ENCODE measurements around the gene DOHH. TPM values are rescaled to one million over a fixed set of nuclear protein-coding genes. Genes with fewer than 3 reads are reported as not detected.

Gene DOHH
- total and polyA plus RNA-seq, 4 donors = 1.4 to 12.0 (median 9.2) TPM

DNA sequence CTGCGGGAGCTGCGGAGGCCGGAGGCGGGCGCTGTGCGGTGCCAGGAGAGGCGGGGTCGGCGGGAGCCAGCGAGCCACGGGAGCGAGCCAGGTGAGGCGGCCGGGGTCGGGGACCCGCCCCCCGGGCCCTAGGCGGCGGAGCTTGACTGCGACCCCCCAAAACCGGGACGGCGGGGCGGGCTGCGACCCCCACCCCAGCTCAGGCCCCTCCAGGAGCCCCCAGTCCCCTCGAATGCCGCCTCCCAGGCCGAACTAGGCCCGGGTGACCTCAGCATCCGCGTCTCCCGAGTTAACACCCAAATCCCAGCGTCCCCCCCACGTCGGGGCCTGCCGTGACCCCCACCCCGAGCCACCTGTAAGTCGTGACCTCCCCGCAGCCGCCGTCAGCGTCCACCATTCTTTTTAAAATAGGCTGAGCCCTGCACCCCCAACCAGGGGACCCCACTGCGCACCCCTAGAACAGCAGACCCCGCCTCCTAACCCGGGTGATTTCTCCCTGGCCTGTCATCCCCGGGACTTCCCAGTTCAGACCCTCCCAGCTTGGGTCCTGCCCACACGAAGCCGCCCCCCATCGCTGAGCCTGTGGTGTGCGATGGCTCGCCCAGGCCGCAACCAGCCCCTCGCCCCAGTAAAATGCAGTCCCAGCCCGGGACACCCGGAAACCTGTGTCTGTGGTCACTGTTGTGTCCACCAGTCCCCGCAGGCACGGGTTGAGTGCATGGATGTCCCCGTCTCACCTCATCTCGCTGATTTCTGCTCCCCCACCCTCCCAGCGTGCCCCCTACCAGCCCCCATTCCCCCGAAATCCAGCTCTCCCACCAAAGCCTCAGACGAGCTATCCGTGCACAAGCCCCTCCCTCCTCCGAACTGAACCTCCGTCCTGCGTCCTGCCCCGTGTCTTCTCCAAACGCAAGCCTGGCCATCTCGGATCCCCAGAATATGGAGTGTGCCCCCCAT, 6.2 kb upstream of the DOHH start:
- peak; percentile 52 for DNase-seq (ENCODE audit: low spot score)
- H3K4me1 ChIP-seq (ENCODE audit: control insufficient read depth in 4 of 4, insufficient read depth in 4 of 4, low read length in 3 of 4) = peaks cover 9 to 55% (median 39%) of the 10 kb centered on the region in 4 donors
- no peaks in the 10 kb centered on the region for H3K9me3 ChIP-seq (ENCODE audit: control insufficient read depth in 4 of 4, low read length in 3 of 4)
- H3K27me3 ChIP-seq (ENCODE audit: control insufficient read depth in 4 of 4, insufficient read depth in 4 of 4, low read length in 3 of 4) = no peaks in the 10 kb centered on the region
- TF ChIP-seq, protein P1, sequence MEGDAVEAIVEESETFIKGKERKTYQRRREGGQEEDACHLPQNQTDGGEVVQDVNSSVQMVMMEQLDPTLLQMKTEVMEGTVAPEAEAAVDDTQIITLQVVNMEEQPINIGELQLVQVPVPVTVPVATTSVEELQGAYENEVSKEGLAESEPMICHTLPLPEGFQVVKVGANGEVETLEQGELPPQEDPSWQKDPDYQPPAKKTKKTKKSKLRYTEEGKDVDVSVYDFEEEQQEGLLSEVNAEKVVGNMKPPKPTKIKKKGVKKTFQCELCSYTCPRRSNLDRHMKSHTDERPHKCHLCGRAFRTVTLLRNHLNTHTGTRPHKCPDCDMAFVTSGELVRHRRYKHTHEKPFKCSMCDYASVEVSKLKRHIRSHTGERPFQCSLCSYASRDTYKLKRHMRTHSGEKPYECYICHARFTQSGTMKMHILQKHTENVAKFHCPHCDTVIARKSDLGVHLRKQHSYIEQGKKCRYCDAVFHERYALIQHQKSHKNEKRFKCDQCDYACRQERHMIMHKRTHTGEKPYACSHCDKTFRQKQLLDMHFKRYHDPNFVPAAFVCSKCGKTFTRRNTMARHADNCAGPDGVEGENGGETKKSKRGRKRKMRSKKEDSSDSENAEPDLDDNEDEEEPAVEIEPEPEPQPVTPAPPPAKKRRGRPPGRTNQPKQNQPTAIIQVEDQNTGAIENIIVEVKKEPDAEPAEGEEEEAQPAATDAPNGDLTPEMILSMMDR (IDR thresholded peaks at IDR 0.05; ENCODE audit: low read depth, low read length, missing input control) = no peak
- TF ChIP-seq RXRA (IDR thresholded peaks at IDR 0.05) = peak in 1 of 2 donors; percentile 4
- peak overlapping the region; percentile 81 to 83 for H3K27ac ChIP-seq (ENCODE audit: low read depth in 1 of 2, low read length in 2 of 2)
- under 1% methylated on average over 69 of the region's 69 CpGs for WGBS
- H3K4me3 ChIP-seq (ENCODE audit: low read depth in 1 of 3, low read length in 3 of 3) = peak overlapping the region; percentile 70 to 90 (median 77)
- no peaks in the 10 kb centered on the region for H3K36me3 ChIP-seq (ENCODE audit: control insufficient read depth in 4 of 4, insufficient read depth in 3 of 4, low read depth in 1 of 4, low read length in 3 of 4)
- H3K9ac ChIP-seq (ENCODE audit: low read depth in 1 of 2, low read length in 2 of 2) = peak overlapping the region; percentile 65 to 80

DNA sequence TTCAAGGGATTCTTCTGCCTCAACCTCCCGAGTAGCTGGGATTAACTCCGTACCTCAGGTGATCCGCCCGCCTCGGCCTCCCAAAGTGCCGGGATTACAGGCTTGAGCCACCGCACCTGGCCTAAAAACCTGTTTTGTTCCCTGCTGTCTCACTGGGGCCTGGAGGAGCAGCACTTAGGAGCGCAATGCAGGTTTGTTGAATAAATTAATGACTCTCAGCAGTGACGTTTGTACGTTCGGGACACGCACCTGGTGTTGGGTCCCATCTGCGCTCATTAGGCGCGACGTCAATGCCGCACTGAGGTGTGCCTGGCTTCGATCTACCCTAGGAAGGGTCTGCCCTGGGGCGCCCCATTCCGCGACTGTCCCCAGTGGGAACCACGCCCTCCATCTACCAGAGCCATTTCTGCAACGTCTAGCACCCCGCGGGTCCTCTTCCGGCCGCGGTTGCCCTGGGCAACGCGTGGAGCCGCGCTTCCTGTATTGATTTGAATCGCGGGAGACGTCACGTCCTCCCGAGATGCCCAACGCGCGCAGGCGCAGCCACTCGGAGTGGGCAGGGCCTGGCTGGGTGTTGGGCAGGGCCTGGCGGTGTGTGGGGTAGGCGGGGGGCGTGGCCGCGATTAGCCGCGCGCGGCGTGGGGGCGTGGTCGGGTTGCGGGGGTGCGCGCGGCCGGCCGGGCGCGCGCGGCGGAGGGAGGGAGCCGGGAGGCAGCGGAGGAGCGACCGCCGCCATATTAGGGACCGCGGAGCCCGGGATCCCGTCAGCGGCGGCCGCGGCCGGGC, 5.3 kb upstream of the DOHH start, which contains the start of gene FZR1:
Gene FZR1 (plus strand): TSS at position 714 of the 786 bp plus-strand sequence. CDS start 16,679 bp downstream, outside the sequence.
- WGBS = under 1% methylated on average over 79 of the region's 79 CpGs
- Histone ChIP-seq H3K27ac (ENCODE audit: low read depth in 1 of 2, low read length in 2 of 2) (peak within 1 kb of the TSS; percentile 82 to 83), H3K4me3 (ENCODE audit: low read depth in 1 of 3, low read length in 3 of 3) (peak within 1 kb of the TSS; percentile 88 to 90 (median 88)), H3K36me3 (ENCODE audit: control insufficient read depth in 4 of 4, insufficient read depth in 3 of 4, low read depth in 1 of 4, low read length in 3 of 4) (no peaks in the 10 kb centered on the region), H3K27me3 (ENCODE audit: control insufficient read depth in 4 of 4, insufficient read depth in 4 of 4, low read length in 3 of 4) (no peaks in the 10 kb centered on the region), H3K4me1 (ENCODE audit: control insufficient read depth in 4 of 4, insufficient read depth in 4 of 4, low read length in 3 of 4) (peaks cover 3 to 50% (median 34%) of the 10 kb centered on the region in 4 donors), H3K9ac (ENCODE audit: low read depth in 1 of 2, low read length in 2 of 2) (peak within 1 kb of the TSS; percentile 65 to 80), H3K9me3 (ENCODE audit: control insufficient read depth in 4 of 4, low read length in 3 of 4) (no peaks in the 10 kb centered on the region)
- peak; percentile 100 for DNase-seq (ENCODE audit: low spot score)
- peak; percentile 76 for TF ChIP-seq YY1 (IDR thresholded peaks at IDR 0.05)
- TF ChIP-seq HNF4A (conservative IDR thresholded peaks at IDR 0.05) = peak; percentile 15 to 34
- peak; percentile 69 for TF ChIP-seq SP1 (IDR thresholded peaks at IDR 0.05)
- TF ChIP-seq RXRA (IDR thresholded peaks at IDR 0.05) = peak in 1 of 2 donors; percentile 32
- TF ChIP-seq, protein P2, sequence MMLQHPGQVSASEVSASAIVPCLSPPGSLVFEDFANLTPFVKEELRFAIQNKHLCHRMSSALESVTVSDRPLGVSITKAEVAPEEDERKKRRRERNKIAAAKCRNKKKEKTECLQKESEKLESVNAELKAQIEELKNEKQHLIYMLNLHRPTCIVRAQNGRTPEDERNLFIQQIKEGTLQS (IDR thresholded peaks at IDR 0.05) = no peak
- TF ChIP-seq, protein P1 (IDR thresholded peaks at IDR 0.05; ENCODE audit: low read depth, low read length, missing input control) = no peak
- TF ChIP-seq GABPA (IDR thresholded peaks at IDR 0.05 in 1 of 2, conservative IDR thresholded peaks at IDR 0.05 in 1 of 2) = peak; percentile 79 to 94

DNA sequence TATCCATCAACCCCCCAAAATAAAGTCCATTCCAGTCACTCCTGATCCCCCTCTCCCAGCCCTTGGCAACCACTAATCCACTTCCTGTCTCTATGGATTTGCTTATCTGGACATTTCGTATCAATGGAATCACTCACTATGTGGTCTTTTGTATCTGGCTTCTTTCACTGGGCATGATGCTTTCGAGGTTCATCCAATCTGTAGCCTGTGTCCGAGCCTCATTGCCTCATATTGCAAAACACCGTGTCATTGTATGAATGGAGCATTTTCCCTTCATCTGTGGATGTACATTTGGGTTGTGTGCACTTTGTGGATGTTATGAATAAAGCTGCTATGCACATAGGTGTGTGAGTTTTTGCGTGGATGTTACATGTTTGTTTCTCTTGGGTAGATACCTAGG, 4.3 kb upstream of the DOHH start:
- Histone ChIP-seq H3K36me3 (ENCODE audit: control insufficient read depth in 4 of 4, insufficient read depth in 3 of 4, low read depth in 1 of 4, low read length in 3 of 4) (no peaks in the 10 kb centered on the region), H3K27me3 (ENCODE audit: control insufficient read depth in 4 of 4, insufficient read depth in 4 of 4, low read length in 3 of 4) (no peaks in the 10 kb centered on the region), H3K4me3 (ENCODE audit: low read depth in 1 of 3, low read length in 3 of 3) (no peak overlapping the region), H3K9me3 (ENCODE audit: control insufficient read depth in 4 of 4, low read length in 3 of 4) (no peaks in the 10 kb centered on the region), H3K27ac (ENCODE audit: low read depth in 1 of 2, low read length in 2 of 2) (no peak overlapping the region), H3K4me1 (ENCODE audit: control insufficient read depth in 4 of 4, insufficient read depth in 4 of 4, low read length in 3 of 4) (peaks cover 3 to 45% (median 32%) of the 10 kb centered on the region in 4 donors), H3K9ac (ENCODE audit: low read depth in 1 of 2, low read length in 2 of 2) (no peak overlapping the region)
- 84% methylated on average over 5 of the region's 5 CpGs for WGBS
- no peak for DNase-seq (ENCODE audit: low spot score)
- TF ChIP-seq TAF1 (conservative IDR thresholded peaks at IDR 0.05) = no peak
- TF ChIP-seq, protein P1 (IDR thresholded peaks at IDR 0.05; ENCODE audit: low read depth, low read length, missing input control) = no peak
- no peak for TF ChIP-seq YY1 (IDR thresholded peaks at IDR 0.05)
- no peak for TF ChIP-seq JUND (IDR thresholded peaks at IDR 0.05)
- TF ChIP-seq GABPA (IDR thresholded peaks at IDR 0.05 in 1 of 2, conservative IDR thresholded peaks at IDR 0.05 in 1 of 2) = no peak
- TF ChIP-seq, protein P3, sequence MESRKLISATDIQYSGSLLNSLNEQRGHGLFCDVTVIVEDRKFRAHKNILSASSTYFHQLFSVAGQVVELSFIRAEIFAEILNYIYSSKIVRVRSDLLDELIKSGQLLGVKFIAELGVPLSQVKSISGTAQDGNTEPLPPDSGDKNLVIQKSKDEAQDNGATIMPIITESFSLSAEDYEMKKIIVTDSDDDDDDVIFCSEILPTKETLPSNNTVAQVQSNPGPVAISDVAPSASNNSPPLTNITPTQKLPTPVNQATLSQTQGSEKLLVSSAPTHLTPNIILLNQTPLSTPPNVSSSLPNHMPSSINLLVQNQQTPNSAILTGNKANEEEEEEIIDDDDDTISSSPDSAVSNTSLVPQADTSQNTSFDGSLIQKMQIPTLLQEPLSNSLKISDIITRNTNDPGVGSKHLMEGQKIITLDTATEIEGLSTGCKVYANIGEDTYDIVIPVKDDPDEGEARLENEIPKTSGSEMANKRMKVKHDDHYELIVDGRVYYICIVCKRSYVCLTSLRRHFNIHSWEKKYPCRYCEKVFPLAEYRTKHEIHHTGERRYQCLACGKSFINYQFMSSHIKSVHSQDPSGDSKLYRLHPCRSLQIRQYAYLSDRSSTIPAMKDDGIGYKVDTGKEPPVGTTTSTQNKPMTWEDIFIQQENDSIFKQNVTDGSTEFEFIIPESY (IDR thresholded peaks at IDR 0.05) = no peak

All from liver (tissue), 9 donors.